GM21723 (cell line): ENCODE data around the gene DNER.

Experiments
- ATAC-seq: cut with Tn5 transposase; IDR thresholded peaks from one replicate; pipeline ENCODE4 v1.9.1; 2021; ENCODE audit warnings: mild to moderate bottlenecking, moderate library complexity; ENCODE audit not compliant: unreplicated experiment

The DNER gene

DNA sequence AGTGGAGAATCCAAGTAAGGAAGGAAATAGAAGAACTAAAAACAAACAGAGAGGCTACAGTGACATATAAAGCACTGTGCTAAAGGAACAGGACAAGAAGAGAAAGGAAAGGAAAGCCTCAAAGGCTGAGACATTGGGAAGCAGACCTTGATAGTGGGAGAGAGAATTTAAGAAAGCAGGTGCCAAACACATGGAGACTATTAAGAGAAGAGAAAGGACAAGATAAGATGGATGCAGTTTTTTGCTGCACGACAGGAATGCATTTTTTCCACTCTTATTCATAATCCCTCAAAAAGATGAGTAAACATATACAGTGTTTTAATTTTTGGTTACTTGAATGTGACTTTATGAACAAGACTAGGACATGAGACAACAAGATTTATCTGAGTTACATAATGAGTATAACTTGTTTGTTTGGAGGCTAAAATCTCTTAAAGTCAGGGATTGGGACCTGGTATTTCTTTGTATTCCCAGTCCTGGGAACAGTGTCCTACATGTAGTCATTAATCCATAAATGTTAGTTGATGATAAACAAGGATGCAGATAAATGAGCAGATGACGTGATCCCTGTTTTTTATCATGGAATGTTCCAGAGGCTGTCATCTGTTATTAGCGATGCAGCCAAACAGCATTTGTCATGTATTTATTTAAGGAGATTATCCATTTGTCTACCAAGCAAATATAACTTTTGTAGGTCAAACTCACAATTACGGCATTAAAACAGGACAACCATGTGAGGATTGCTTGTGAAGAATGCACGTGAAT lies 141.7 kb downstream of the DNER start:
- no peak for ATAC-seq

- ATAC-seq: no peak
Measured at GRCh38 chr2:229571243-229571642, 143.1 kb downstream of the DNER start.

DNA sequence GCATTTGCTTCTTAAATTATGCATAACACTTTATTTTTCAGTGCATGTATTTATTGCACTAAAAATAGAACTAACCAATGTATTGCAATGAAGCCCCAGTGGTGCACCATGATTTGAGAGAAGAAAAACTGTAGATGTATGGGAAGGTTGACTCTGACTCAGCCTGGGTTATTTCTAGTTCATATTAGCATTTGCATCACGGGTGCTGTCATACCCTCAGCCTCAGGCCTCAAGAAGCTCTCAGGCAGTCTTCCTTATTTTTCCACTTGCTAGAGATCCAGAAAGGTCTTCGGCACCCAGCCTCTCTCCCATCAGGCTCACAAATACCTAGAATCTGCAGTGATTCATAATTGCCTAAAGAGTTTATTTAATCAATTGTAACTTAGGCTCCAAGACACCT lies 148.0 kb downstream of the DNER start:
- no peak for ATAC-seq

- no peak for ATAC-seq
Measured at GRCh38 chr2:229564300-229564907, 150.0 kb downstream of the DNER start.

GRCh38 chr2:229563388-229563787 lies 151.0 kb downstream of the DNER start:
- no peak for ATAC-seq

DNA sequence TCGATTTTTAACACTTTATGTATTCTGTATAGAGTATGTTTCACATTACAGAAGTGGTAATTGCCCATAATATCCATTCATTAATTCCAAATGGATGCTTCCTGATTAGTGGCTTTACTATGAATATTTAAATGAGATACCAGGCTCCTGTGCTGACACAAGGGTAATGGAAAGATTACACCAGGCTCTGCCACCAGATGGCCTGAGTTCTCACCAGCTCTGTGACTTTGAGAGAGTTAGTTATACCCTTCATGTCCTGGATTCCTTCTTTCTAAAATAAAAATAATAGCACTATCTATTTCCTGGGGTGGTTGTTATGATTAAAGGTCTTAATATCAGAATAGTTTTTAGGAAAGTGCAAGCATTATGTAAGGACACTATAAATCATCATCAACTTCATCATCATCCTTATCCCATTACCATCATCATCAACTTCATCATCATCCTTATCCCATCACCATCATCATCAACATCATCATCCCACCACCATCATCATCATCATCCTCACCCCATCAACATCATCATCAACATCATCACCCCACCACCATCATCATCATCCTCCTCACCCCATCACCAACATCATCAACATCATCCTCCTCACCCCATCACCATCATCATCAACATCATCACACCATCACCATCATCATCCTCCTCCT lies 151.8 kb downstream of the DNER start:
- no peak for ATAC-seq

DNA sequence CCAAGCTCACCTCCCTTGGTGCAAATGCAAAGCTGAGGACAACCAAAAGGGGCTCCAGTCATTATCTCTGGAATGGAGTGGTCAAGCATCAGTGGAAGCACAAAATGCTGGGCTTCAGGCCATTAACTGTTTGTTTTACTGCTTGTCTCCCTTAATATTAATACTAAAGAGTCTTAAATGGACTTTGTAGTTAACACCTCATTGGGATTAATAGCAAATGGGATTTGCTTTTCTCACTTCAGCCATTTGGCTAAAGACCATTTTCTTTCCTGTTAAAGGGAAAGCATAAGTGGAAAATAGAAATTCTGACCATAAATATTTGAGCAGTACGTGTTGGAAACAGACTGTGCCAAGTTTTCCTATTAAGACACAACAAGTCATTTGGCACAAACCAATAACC lies 154.4 kb downstream of the DNER start:
- ATAC-seq: no peak

DNA sequence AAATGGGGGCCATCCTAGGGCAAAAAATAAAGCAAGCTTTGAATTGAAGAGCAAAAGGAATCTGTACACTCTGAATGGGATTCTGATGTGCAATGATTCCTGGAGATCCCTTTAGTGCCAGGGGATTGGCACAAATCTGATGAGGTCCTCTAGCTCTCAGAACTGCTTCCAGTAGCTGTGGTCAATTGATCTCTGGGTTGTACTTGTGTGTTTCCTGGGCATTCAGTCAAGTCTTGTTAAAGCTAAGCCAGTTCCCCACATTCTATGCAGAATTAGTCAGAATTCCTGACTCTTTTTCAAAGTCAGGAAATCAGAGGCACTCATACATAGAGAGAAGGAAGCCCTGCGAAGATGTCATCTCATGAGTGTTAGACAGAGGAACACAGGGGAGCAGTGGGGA lies 161.3 kb downstream of the DNER start:
- no peak for ATAC-seq

GRCh38 chr2:229543176-229543873 lies 171.0 kb downstream of the DNER start:
- ATAC-seq: no peak

DNA sequence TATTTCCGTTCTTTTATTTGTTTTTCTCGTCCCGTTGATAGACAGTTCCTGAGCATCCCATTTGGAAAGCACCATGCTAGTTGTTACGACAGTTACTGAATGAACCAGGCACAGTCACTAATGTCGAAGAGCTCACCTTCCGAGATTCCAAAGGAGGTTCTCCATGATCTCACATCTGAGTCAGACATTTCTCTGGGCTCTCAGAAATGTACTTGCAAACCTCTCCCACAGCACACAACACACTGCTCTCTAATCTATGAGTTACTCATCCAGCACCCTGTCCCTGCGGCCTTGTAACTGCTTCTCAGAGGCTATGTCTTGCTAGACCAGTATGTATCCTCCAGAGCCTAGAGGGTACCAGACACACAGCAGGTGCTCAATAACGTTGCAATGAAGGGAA lies 174.7 kb downstream of the DNER start:
- no peak for ATAC-seq

DNA sequence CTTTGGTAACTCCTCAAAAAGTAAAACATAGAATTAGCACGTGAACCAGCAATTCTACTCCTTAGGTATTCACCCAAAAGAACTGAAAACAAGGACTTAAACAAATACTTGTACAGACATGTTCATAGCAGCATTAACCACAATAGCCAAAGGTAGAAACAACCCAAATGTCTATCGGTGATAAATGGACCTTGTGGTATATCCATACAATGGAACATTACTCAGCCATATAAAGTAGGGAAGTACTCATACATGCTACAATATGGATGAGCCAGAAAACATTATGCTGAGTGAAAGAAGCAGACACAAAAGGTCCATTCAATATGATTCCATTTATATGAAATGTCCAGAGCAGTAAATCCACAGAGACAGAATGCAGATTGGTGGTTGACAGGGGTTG lies 182.8 kb downstream of the DNER start:
- no peak for ATAC-seq

GRCh38 chr2:229530434-229530833 lies 183.9 kb downstream of the DNER start:
- ATAC-seq: no peak

DNA sequence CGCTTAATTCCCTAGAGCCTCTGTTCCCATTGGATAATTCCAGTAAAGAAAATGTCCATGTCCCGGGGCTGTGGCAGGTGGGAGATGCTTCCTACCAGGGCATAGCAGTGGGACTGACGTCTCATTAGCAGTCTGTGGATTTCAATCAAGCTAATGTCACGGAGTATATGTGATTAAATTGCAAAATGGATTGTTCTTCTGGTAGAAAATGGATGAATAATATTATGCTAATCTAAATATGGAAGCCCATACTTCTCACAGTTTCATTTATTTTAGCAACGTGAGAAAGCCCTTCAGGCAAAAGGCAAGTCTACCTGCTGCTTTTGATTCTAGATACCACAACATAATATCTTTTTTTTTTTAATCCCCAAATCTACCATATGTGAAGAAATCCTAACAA lies 185.5 kb downstream of the DNER start:
- ATAC-seq: no peak

- no peak for ATAC-seq
Measured at GRCh38 chr2:229526951-229527350, 187.4 kb downstream of the DNER start.

DNA sequence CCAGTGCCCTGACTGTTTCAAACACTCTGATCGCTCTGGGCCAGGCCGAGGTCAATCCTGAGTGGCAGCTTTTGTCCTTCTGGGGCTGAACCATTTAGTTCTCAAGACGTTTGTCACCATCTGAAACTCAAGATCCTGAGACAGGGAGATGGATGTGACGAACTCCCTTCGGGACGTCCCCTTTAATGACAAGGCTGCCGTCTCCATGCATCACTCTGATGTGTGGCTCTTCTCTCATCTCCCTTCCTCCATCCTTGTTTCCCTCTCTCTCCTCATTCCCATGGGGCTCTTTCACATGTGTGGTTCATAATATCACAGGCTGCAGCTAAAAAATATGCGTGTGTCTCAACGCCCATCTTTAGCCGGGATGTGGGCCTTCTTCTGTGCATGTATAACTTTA lies 189.6 kb downstream of the DNER start:
- no peak for ATAC-seq

- ATAC-seq: no peak
Measured at GRCh38 chr2:229523663-229524062, 190.7 kb downstream of the DNER start.

DNA sequence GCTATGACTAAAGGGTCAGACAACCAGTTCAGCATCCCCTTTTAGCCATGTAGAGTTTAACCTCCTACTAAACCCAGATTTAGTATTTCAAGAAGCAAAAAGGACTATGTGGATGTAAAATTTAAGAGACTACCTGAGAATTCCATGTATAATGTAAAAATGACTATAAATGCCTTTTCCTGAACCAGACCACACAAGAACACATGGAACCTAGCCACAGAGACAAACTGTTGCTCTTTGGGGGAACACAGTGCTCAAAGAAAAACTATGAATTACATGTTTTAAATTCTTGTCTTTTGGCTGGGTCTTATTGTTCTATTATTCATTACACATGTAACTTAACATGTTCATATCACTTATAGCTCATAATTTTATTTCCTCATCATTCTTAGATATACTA lies 192.8 kb downstream of the DNER start:
- no peak for ATAC-seq

DNA sequence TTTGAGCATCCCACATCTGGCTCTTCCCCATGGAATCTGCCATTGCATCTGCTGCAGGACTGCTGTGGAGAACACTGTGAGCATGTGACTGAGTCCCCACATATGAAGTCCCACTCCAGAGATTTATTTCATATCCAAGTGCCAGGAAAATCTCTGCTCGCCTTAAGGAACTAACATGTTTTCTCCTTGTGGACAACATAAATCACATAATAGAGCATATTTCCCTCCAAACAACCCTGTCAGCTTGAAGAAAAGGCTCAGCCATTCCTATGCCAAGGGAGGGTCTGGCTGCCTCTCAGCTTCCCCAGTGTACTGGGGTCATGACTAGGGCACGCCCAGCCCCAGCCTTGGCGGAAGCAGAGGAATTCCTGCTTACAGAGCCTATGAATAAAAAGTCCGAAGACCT lies 193.7 kb downstream of the DNER start:
- no peak for ATAC-seq

DNA sequence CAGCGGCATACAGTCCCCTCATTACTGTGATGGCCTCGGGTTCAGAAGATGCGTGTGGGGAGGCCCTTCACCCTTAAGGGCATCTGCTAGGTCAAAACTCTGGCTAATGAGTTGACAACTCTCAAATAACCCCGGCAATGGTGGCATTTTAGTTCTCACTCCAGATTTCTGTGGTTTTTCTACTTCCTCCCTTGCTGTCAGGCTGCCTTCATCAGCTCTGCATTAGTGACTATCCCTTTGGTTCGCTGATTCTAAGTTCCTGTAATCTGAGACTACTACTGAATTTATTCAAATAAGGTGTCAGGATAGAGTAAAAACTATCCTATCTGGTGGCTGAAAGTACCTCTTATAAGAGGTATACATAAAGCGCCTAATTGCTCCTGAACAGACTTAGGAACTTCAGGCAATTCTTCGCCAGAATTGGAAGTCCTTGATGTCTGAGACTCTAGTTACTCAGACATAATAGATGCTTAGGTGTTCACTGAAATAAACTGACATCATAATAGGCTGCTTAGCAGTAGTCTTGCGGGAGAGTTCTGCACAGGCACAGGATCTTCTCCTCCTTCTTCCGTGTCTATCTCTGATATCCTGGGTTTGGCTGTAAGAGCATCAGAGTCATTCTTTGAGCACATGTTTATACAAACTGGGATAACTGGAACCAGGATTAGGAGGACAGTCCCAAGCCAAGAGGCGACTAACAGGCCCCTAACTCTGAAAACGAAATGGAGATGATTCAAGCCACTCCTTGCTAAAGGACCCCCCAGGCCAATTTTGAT lies 194.5 kb downstream of the DNER start:
- no peak for ATAC-seq

DNA sequence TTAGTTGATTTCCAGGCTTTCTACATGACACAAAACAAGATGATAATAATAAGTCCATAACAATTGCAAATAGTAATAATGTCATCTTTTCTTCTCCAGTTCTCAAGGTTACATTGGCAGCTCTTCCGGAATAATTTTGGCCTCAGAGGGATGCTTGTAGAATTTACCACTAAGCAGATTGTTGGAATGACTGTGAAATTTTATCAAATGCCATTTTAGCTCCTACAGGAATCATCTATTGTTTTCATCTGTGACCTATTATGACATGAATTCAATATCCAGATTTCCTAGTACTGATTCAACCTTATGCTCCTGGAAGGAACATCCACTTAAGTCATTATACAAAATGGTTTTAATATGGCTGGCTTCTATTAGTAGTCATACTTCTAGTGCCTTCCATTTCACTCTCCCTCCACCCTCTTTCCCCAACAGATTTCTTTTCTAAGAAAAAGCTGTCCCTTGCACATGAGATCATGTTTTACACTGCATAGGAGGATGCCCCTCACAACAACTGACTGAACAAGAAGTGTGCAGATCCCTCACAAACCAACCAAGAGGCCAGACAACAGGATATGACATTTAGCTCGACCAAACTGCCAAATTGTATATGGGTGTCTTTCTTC lies 200.0 kb downstream of the DNER start:
- no peak for ATAC-seq
